Vein endothelial cell (primary cell): Measurements from ENCODE around the gene SPINT1. TPM values are rescaled to one million over a fixed set of nuclear protein-coding genes. Genes with fewer than 3 reads are reported as not detected.

Experiments used
- small RNA-seq: library from RNA; depleted of rRNA; stranded (forward); fragments of <200 nt; gene quantifications from one replicate; pipeline ENCODE3, GENCODE V24; 2012
- total RNA-seq: library from RNA; depleted of rRNA; stranded (reverse); fragments of >200 nt; gene quantifications from 2 replicates; pipeline ENCODE4 v1.2.3, GENCODE V29; 2012

The SPINT1 gene, protein sequence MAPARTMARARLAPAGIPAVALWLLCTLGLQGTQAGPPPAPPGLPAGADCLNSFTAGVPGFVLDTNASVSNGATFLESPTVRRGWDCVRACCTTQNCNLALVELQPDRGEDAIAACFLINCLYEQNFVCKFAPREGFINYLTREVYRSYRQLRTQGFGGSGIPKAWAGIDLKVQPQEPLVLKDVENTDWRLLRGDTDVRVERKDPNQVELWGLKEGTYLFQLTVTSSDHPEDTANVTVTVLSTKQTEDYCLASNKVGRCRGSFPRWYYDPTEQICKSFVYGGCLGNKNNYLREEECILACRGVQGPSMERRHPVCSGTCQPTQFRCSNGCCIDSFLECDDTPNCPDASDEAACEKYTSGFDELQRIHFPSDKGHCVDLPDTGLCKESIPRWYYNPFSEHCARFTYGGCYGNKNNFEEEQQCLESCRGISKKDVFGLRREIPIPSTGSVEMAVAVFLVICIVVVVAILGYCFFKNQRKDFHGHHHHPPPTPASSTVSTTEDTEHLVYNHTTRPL
- total RNA-seq = 3.2 and 5.2 TPM in 2 replicates

DNA sequence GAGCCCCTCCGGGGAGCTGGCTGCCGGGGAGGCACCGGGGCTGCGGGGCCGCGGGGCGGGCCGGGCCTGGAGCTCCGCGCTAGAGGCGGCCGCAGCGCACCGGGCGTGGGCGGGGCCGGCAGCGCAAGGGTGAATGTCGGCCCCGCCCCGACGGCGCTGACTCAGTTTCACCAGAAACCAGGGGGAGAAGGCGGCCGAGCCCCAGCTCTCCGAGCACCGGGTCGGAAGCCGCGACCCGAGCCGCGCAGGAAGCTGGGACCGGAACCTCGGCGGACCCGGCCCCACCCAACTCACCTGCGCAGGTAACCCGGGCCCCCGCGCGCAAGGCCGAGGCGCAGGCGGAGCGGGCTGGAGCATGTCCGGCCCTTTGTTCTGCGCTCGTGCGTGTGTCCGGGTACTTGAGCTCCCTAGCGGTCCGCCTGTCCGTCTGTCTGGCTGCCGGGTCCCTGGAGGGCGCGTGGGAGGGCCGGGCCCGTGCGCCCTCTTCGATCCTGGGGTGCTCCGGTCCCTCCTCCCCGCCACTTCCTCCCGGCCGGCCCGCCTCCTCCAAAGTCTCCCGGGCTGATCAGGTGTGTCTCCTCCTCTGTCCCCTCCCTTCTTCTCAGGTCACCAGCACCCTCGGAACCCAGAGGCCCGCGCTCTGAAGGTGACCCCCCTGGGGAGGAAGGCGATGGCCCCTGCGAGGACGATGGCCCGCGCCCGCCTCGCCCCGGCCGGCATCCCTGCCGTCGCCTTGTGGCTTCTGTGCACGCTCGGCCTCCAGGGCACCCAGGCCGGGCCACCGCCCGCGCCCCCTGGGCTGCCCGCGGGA is at the start of gene SPINT1:
TSS of gene SPINT1 (plus strand) at position 164 of the 811 bp plus-strand sequence. CDS start at position 671, 507 bp downstream.

DNA sequence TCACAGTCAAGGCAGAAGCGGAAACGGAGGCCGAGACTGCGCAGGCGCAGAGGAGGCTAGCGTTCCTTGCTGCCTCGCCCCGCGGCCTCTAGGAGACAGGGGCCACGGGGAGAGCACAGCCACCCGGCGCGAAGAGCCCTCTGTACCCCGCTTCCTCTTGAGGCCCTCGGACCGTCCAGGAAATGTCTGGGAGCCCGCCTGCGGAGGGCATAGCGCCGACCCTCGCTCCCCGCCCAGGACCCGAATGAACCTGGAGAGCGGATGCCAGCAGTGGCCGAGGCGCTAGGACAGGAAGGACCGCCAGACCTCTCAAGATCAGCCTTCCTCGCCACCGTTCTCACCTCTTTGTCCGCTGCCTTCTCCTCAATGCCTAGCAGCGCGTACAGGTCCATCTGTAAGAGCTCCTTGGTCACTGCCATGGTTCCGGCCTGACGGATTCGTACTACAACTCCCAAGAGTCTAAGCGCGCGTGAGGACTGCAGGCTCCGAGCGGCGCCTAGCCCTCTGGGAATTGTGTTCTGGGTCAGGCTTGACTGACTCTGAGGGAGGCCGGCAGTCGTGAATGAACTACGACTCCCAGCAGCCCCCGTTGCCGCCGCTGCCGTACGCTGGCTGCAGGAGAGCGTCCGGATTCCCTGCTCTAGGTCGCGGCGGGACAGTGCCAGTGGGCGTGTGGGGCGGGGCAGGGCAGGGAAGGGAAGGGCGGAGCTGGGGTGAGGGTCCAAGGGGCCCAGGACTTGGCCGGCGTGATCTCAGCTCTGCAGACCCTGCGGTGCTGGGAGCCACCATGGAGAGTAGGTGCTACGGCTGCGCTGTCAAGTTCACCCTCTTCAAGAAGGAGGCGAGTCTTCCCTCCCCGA is 36.6 kb upstream of the SPINT1 start, which contains the start of the genes DNAJC17 and ZFYVE19:
TSS of gene DNAJC17 (minus strand) at position 446 of the 860 bp plus-strand sequence. CDS start at position 419, 27 bp downstream.
TSS of gene ZFYVE19 (plus strand) at position 62 of the 860 bp plus-strand sequence. CDS start at position 563, 501 bp downstream.

DNA sequence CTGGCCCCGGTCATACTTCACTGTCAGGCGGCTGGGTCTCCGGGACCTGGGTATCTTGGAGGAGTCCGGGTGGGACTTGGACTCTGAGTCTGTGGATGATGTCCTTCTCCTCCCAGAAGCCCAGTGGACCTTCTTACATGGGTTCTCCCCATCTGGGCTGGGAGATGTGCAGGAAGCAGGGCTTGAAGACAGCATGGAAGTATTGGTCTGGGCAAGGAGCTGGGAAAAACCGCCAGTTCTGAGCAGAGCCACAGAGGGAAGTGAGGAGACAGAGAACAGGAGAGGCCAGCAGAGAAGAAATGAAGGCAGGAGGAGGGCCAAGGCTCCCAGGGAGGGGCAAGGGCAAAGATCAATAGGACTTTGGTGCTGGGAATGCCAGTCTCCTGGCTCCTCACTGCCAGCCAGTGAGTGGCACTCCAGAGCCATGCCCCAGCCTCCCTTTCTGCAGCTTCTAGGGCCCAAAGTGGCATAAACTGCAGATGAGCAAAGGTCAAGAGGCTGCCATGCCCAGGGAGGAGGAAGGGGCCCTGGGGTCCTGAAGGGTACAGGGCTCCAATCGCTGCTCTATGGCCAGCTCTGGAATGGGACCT is 15.3 kb upstream of the SPINT1 start, which contains the start of gene PPP1R14D:
TSS of gene PPP1R14D (minus strand) at position 262 of the 590 bp plus-strand sequence. CDS start at position 195, 67 bp downstream.

DNA sequence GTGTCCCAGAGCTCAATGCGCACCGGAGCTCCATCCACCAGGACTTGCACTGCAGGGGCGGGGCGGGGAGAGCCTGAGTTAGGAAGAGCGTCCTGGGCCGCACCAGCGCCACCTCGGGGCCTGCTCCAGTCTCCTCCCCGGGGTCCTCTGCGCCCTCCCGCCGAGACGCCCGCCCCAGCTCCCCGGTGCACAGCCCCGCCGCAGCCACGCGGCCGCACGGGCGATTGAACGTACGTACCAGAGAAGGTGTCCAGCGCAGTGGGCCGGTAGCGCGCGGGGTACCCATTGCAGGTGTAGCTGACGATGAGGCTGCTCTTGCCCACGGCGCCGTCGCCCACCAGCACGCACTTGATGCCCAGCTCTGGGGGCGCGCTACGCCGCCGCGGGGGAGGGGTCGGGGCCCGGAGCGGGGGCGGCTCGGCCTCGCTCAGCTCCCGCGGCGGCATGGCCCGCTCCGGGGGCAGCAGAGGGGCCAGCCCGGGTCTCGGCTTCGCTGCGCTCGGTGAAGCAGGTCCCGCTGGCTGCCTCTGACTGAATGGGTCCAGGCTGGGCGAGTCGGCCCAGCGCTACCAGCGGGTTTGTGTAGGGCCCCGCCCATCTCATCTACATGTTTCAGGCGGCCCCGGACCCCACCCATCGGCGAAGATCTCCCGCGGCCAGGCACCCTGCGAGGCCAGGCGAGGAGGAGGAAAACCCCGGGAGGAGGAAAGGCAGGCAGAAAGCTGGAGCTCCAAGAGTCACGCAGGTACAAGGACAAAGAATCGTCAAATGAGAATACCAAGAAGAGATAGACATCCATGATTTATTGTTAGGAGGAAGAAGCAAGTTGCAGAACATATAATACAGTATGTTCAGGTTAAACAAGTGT is 30.1 kb downstream of the SPINT1 start, which contains the start of gene RHOV:
TSS of gene RHOV (minus strand) at position 541 of the 868 bp plus-strand sequence. CDS start at position 446, 95 bp downstream.

GRCh38 chr15:40893733-40894680 is 50.2 kb downstream of the SPINT1 start, which contains the start of gene VPS18:
VPS18 (plus strand) TSS chr15:40894450; CDS start chr15:40894769, 319 bp downstream.

Small RNA genes lying within 50 kb of the gene (small RNA-seq; reads per million reads assigned to genes)
- not detected for gene AC025166.1

Other genes with a start within 250 kb of the SPINT1 start
- gene KNL1, start 249.8 kb upstream of the SPINT1 start, total RNA-seq = 11.8 and 29.8 TPM in 2 replicates
- gene RAD51, start 148.9 kb upstream of the SPINT1 start, total RNA-seq = 3.6 and 4.8 TPM in 2 replicates
- gene RMDN3, start 88.8 kb upstream of the SPINT1 start, total RNA-seq = 25.9 and 29.4 TPM in 2 replicates
- gene GCHFR, start 80.0 kb upstream of the SPINT1 start, total RNA-seq = 14.7 and 18.3 TPM in 2 replicates
- gene C15orf62, start 74.1 kb upstream of the SPINT1 start, total RNA-seq = 0.65 and 1.4 TPM in 2 replicates
- 25.2 and 26.0 TPM in 2 replicates for gene ZFYVE19, start 37.0 kb upstream of the SPINT1 start, total RNA-seq
- gene DNAJC17, start 36.6 kb upstream of the SPINT1 start, total RNA-seq = 22.2 and 41.6 TPM in 2 replicates
- gene PPP1R14D, start 15.3 kb upstream of the SPINT1 start, total RNA-seq = not detected in 2 replicates
- gene RHOV, start 30.2 kb downstream of the SPINT1 start, total RNA-seq = under 0.01 and 0.10 TPM in 2 replicates
- gene VPS18, start 50.4 kb downstream of the SPINT1 start, total RNA-seq = 63.1 and 64.7 TPM in 2 replicates
- gene DLL4, start 85.3 kb downstream of the SPINT1 start, total RNA-seq = 80.4 and 101 TPM in 2 replicates
- 5.8 and 7.8 TPM in 2 replicates for gene CHAC1, start 109.4 kb downstream of the SPINT1 start, total RNA-seq